Femur (tissue), 1 donor: ENCODE results near the gene KRTAP22-1.
A peak's percentile ranks its signal among the peaks of the same experiment; 100 is the strongest.

Experiments
- DNase-seq: peaks from one replicate; pipeline ENCODE4 v3.0.0-alpha.2; 2017

The KRTAP22-1 gene

GRCh38 chr21:30600787-30601186 is at the start of gene KRTAP22-1:
Gene KRTAP22-1 (plus strand): TSS chr21:30601087.
- DNase-seq = no peak

GRCh38 chr21:30552782-30553181 is 48.1 kb upstream of the KRTAP22-1 start:
- no peak for DNase-seq

- DNase-seq = no peak
These were observed 45.8 kb upstream of the KRTAP22-1 start for GRCh38 chr21:30555095-30555494.

- no peak for DNase-seq
These were observed 39.5 kb upstream of the KRTAP22-1 start, which contains the start of gene KRTAP19-7 for GRCh38 chr21:30561264-30561895. Gene KRTAP19-7 (minus strand): TSS chr21:30561314. CDS start chr21:30561289, 25 bp downstream.

- DNase-seq = no peak
These were observed 38.9 kb upstream of the KRTAP22-1 start for GRCh38 chr21:30561957-30562356.

GRCh38 chr21:30563072-30563471 is 37.8 kb upstream of the KRTAP22-1 start:
- no peak for DNase-seq

GRCh38 chr21:30563630-30564029 is 37.3 kb upstream of the KRTAP22-1 start:
- no peak for DNase-seq

GRCh38 chr21:30567617-30568016 is 33.3 kb upstream of the KRTAP22-1 start:
- DNase-seq = no peak

GRCh38 chr21:30577766-30578165 is 23.1 kb upstream of the KRTAP22-1 start:
- DNase-seq = no peak

- DNase-seq = peak; percentile 25
These were observed 21.5 kb upstream of the KRTAP22-1 start for GRCh38 chr21:30579346-30579745.

GRCh38 chr21:30580132-30580531 is 20.8 kb upstream of the KRTAP22-1 start:
- no peak for DNase-seq

- DNase-seq = no peak
These were observed 18.0 kb upstream of the KRTAP22-1 start for GRCh38 chr21:30582870-30583269.

- DNase-seq = no peak
These were observed 10.6 kb upstream of the KRTAP22-1 start, which contains the start of gene KRTAP22-2 for GRCh38 chr21:30590297-30590696. Gene KRTAP22-2 (minus strand): TSS chr21:30590397.

- DNase-seq = no peak
These were observed 8.7 kb upstream of the KRTAP22-1 start, which contains the start of gene KRTAP6-3 for GRCh38 chr21:30592140-30592539. Gene KRTAP6-3 (plus strand): TSS chr21:30592440. CDS start chr21:30592446, 6 bp downstream.

GRCh38 chr21:30598802-30599201 is 2.1 kb upstream of the KRTAP22-1 start, which contains the start of gene KRTAP6-2:
Gene KRTAP6-2 (minus strand): TSS chr21:30598902. CDS start chr21:30598874, 28 bp downstream.
- no peak for DNase-seq

GRCh38 chr21:30605968-30606367 is 5.1 kb downstream of the KRTAP22-1 start:
- DNase-seq = no peak

- no peak for DNase-seq
These were observed 11.2 kb downstream of the KRTAP22-1 start for GRCh38 chr21:30612132-30612531.

- DNase-seq = no peak
These were observed 12.9 kb downstream of the KRTAP22-1 start, which contains the start of gene KRTAP6-1 for GRCh38 chr21:30613836-30614235. Gene KRTAP6-1 (minus strand): TSS chr21:30613930. CDS start chr21:30613904, 26 bp downstream.

- no peak for DNase-seq
These were observed 14.3 kb downstream of the KRTAP22-1 start for GRCh38 chr21:30615199-30615598.

GRCh38 chr21:30616125-30616524 is 15.2 kb downstream of the KRTAP22-1 start, which contains the start of gene KRTAP20-1:
Gene KRTAP20-1 (plus strand): TSS chr21:30616425. CDS start chr21:30616455, 30 bp downstream.
- no peak for DNase-seq

GRCh38 chr21:30620080-30620479 is 19.2 kb downstream of the KRTAP22-1 start:
- DNase-seq = no peak

GRCh38 chr21:30620522-30620921 is 19.6 kb downstream of the KRTAP22-1 start, which contains the start of gene KRTAP20-4:
Gene KRTAP20-4 (plus strand): TSS chr21:30620627.
- DNase-seq = no peak

- no peak for DNase-seq
These were observed 22.5 kb downstream of the KRTAP22-1 start for GRCh38 chr21:30623362-30623761.

GRCh38 chr21:30625449-30626165 is 24.7 kb downstream of the KRTAP22-1 start:
- no peak for DNase-seq
